NCI-H345 (cell line): ENCODE measurements around the gene SLC25A36.
A peak's percentile ranks its signal among the peaks of the same experiment; 100 is the strongest.
"Not testable (repeated sequence)": the region's sequence is repeated elsewhere in the genome, so short reads cannot be mapped to it uniquely, and the experiment has no call there.

Experiments
- DNase-seq: peaks from one replicate; lab custom pipeline; 2025; lab: John Stamatoyannopoulos, UW

SLC25A36 gene

DNA sequence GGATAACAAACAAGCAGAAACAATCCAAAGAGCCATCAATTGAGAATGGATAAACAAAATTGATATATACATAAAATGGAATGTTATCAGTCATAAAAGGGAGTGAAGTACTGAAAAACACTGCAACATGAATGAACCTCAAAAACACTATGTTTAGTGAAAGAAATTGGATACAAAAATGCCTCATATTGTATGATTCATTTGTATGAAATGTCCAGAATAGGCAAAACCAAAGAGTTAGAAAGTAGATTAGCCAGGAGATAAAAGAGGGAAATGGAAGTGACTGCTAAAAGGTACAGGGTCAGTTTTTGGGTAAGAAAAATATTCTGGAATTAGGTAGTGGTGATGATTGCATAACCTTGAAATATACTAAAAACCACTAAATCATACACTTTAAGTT is 9.8 kb upstream of the SLC25A36 start:
- DNase-seq: no peak

DNA sequence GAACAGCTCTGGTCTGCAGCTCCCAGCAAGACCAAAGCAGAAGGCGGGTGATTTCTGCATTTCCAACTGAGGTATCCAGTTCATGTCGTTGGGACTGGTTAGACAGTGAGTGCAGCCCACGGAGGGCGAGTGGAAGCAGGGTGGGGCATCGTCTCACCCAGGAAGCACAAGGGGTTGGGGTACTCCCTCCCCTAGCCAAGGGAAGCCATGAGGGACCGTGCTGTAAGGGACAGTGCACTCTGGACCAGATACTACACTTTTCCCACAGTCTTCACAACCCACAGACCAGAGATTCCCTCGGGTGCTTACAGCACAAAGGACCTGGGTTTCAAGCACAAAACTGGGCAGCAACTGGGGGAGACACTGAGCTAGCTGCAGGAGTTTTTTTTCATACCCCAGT is 8.5 kb upstream of the SLC25A36 start:
- no peak for DNase-seq

DNA sequence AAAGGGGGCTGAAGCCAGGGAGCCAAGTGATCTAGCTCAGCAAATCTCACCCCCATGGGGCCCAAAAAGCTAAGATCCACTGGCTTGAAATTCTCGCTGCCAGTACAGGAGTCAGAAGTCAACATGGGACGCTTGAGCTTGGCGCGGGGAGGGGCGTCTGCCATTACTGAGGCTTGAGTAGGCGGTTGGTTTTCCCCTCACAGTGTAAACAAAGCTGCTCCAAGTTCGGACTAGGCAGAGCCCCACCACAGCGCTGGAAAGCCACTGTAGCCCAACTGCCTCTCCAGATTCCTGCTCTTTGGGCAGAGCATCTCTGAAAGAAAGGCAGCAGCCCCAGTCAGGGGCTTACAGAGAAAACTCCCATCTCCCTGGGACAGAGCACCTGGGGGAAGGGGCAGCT is 8.1 kb upstream of the SLC25A36 start:
- no peak for DNase-seq

DNA sequence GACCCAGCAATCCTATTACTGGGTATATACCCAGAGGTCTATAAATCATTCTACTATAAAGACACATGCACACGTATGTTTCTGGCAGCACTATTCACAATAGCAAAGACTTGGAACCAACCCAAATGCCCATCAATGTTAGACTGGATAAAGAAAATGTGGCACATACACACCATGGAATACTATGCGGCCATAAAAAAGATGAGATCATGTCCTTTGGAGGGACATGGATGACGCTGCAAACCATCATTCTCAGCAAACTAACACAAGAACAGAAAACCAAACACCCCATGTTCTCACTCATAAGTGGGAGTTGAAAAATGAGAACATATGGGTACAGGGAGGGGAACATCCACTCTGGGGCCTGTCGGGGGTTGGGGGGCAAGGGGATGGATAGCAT is 2.3 kb upstream of the SLC25A36 start:
- not testable (repeated sequence) for DNase-seq

DNA sequence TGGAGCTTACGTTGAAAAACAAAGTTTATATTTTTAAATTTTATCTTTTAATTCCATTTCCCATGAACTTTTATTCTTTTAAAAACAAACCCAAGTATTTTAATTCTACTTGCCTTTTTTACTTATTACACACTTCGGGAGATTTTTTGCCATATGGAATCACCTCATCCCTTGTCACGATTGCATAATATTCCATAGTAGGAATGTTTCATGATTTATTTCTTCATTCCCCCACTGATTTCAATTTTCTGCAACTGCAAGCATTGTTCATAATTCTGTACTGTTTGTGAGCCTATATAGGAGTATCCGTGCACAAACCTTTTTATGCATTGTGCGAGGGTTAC is 574 bp upstream of the SLC25A36 start:
- no peak for DNase-seq

DNA sequence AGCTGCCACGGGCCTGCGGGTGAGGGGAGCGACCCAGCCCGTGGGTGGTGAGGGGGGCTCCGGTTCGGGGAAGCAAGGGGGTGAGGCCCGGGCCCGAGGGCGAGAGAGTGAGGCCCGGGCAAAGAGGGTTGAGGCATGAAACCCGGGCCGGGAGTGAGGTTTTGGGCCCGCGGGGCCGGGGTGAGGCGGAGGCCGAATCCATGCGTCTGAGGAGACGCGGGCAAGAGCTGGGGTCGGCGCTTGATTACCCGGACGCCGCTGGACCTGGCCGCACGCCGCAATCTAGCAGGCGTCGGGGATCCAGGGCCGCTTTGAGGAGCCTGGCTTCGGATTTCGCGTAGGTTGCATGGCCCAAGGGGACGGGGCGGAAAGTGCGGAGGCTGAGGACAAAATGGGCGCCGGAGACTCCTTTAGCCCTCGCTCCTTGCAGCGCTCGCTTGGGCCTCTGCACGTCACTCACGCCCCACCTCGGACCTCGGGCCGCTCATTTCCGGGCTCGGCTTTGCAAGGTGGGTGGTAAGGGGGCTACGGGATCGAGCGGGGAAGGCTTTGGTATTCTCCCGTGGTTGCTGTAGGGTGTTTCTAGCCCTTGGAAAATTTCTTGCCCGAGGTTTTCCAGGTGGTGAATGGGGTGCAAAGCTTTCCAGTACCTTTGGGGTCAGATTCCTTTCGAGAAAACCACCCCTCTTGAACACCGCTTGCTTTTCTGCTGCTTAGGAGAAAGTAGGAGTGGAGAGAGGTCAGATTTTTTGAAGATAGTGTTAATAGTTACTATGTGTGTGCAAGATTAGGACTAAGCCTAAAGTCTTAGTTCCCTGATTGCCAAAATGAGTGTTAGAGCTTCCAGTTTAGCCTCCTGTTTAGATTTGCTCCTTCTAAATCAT is 827 bp downstream of the SLC25A36 start:
- peak; percentile 10 for DNase-seq

DNA sequence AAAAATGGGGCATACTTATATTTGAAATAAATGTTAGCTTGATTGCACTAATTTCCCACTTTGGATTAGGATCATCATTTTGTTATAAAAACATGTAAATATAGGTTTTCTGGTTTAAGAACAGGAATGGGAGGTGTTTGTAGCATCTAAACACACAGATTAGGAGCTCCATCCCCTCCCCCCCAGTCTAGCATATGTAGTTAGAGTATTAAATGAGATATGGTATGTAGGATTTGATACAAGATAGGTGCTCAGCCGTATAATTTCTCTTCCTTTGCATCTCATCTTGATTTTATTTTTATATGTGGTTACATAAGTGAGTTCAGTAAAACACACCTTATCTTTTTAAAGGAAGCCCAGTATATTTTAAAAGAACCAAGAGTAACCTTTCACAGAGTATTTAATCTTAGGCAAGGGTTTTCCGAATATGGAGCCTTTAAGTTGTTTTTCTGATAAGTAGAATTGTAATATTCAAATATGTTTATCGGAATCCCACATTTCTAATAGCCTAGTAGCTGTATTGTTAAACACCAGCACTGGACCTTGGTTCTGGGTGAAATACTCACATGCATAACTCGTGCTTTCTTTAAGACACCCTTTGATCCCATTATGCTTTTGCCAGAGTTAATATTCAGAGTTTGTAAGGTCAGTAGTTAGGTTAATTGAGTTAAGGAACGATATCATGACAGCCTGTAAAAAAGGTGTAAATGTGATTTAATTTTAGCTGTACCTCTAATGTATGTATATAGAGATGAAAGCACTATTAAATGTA is 2.3 kb downstream of the SLC25A36 start:
- no peak for DNase-seq

DNA sequence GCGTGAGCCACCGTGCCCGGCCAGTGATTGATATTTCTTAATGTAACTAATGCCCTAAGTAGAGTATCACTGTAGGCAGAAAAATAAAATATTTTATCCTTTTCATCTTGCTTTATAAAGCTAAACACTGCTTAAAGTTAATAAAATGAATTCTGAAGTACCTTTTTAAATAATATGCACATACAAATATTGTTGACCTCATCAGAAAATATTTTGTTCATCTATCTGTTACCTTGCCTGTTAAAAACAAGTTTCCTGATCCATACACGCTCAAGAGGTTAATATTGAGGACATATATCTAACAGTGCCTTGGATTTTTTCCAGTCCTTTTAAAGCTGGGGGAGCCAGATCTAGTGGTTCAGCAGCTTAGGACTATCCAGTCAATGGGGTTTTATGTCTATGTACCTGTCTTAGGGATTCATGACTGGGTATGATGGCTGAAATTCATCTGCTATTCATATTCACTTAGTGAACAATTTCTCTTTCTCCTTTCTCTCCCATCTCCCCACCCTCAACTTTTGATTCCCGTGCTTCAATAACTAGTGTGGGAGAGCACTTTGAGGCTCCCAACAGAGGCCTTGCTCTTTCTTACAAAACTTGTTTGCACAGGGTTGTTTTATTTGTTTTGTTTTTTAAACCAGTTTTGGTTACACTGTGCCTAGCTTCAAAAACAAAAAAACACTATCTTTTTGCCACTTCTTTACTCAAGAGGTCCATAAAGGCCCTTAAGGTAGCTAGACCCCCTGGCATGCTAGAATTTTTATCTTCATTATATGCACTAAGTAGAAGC is 7.0 kb downstream of the SLC25A36 start:
- DNase-seq: no peak

DNA sequence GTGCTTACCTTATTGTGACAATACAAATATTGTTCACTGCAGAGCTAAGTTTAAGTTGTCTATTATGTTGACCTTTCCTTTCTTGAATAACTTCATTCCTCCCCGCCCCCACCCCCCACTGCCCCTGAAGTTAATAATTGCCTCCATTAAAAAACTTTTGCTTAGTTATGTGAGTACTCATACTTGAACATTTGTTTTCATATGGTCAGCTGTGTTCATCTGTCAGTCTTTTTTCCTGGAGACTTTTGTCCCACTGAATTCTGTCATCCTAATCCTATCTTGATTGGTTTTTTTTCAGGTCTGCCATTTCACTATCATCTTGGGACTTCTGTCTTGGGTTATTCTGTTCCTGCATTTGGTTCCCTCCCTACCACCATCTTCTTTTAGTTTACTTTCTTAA is 8.5 kb downstream of the SLC25A36 start:
- DNase-seq: no peak

DNA sequence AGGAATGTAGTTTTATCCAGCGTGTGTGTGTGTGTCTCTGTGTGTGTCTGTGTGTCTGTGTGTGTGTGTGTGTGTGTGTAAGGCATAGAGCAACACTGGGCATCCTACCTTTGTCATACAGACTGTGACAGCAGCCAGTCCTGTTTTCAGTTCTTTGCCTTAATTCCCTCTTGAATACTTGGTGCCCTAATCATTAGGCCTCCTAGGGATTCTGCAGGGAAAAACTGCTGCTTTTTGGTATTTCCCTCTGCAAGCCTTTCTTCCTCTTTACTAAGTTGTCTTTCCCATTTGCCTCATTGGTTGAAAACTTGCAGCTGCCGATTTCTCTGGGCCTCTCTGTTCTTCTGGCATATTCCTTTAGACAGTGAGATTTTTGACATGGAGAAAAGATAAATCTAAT is 9.2 kb downstream of the SLC25A36 start:
- DNase-seq: no peak

DNA sequence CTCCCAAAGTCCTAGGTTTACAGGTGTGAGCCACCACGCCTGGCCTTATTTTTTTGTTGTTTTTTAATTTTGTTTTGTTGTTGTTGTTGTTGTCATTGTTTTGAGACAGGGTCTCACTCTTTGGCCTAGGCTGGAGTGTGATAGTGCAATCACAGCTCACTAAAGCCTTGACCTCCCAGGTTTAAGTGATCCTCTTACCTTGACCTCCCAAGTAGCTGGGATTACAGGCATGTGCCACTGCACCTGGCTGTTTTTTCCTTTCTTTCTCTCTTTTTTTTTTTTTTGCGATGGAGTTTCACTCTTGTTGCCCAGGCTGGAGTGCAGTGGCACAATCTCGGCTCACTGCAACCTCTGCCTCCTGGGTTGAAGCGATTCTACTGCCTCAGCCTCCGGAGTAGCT is 10.1 kb downstream of the SLC25A36 start:
- not testable (repeated sequence) for DNase-seq

DNA sequence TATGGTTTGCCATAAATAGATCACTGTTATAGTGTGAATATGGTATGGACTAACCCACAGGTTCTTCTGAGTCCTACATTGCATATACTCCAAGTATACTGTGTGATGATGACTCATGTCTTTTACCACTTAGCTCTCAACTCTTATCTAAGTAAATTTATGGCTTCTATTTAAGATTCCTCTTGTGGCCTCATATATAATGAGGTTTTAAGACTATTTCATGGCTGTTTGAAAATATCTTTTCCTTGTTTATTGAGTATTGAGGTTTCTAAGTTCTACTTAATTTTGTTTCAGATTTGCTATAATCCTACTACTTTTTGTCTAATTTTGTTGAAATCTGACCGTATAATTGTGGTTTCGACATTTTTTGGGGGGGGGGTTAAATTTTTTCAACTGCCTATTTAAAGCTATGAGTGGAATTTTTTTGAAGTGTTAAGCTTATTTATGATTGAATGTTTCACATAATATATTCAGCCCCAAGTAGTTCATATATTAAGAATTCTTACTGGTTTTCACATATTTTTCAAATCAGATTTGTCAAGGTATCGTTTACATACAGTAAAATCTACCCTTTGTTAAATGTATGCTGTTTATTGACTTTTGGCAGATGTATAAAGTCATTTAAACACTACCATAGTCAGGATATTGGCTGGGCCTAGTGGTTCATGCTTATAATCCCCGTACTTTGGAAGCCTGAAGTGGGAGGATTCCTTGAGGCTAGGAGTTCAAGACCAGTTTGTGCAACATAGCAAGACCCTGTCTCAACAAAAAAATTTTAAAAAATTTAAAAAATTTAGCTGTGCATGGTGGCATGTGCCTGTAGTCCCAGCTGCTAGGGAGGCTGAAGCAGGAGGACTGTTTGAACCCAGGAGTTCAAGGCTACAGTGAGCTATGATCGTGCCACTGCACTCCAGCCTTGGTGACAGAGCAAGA is 11.7 kb downstream of the SLC25A36 start:
- no peak for DNase-seq

DNA sequence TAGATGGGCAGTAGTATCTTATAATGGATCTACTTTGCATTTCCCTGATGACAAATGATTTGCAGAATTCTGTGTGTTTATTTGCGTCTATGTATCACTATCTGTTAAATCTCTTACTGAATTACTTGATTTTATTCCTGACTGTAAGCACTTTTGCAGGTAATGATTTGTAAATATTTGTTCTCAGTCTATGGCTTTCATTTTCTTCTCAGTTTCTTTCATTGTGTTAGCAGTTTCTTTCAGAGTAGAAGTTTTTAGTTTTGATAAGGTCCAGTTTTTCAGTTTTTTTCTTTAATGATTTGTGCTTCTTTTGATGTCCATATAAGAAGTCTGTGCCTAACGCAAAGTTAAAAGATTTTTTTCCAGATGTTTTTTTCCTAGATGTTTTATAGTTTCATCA is 12.9 kb downstream of the SLC25A36 start:
- no peak for DNase-seq

DNA sequence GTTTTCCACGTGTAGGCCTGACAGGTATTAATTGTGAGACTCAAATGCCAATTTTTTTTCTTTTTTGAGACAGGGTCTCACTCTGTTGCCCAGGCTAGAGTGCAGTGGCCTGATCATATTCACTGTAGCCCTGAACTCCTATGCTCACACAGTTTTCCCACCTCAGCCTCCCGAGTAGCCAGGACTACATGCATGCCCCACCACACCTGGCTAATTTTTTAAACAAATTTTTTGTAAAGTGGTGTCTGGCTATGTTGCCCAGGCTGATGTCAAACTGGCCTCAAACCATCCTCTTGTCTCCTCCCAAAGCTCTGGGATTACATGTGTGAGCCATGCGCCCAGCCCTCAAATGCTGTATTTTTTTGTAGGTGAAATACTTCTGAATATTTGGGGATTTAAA is 14.0 kb downstream of the SLC25A36 start:
- no peak for DNase-seq

DNA sequence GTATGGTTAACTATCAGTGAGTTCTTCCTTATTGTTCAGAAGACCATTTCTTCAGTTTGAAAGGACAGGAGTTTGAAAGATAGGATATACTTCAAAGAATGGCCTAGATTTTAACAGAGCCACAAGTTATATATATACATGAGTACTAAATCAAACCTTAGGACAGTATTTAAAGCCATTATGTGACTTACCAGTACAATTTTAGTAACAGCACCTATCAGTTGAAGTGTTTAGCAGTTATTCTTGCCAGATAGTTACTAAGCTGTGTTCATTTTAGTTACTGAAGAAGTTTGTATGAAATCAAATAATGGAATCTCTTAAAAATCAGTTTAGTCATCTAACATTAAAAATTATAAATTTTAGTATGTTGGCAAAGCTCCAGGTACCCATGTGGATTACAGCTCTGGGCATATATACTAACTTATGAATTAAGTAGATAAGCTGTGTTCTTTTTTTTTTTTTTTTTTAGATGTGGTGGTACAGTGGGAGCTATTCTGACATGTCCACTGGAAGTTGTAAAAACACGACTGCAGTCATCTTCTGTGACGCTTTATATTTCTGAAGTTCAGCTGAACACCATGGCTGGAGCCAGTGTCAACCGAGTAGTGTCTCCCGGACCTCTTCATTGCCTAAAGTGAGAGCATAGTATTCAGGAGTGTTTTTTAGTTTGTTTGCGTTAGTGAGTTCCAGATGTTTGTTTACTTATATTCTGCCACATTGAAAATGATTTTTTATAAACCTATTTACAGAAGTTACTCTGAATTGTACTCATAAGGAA is 14.6 kb downstream of the SLC25A36 start:
- no peak for DNase-seq

DNA sequence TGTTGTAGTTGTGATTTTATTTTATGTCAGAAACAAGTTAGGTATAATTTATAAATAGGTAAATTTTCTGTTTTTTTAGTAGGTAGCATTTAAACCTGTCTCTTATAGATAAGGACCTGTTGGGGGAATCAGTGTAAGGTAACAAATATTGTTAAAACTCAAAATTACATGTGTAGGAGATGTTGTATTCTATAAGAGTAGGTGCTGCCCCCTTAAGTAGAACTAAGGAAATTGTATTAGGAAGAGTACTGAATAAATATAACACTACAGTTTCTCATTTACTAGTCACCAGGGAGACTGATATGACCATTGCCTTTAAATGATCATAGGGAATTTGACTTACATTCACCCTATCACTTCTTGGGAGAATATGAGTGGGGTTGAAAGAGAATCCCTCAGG is 31.2 kb downstream of the SLC25A36 start:
- DNase-seq: no peak

DNA sequence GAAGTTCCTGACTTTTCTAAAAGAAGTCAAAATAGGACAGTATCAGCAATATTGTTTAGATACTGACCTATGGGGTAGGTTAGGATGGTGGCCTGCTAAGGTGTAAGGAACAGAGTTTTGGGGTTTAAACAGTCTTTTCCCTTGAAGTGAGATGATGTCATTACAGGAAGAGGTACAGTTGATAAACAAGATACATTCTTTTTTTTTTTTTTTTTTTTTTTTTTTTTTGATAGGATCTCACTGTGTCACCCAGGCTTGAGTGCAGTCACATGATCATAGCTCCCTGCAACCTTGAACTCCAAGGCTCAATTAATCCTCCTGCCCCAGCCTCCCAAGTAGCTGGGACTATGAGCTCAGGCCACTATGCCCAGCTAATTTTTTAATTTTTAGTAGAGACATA is 33.3 kb downstream of the SLC25A36 start:
- no peak for DNase-seq

DNA sequence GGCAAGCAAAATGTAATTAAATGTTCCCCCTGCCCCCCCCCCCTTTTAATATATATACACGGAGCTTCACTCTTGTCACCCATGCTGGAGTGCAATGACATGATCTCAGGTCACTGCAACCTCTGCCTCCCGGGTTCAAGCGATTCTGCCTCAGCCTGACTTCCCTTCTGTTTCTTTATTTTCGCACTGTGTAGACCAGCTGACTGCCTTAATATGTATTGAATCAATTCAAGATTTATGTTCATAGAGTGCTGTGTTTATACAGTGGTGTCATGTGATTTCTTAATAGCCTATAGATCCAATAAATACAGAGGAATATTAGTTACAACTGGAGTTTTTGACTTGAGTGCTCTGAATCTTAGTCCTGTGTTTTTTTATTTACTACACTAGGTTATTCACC is 39.0 kb downstream of the SLC25A36 start:
- DNase-seq: no peak

DNA sequence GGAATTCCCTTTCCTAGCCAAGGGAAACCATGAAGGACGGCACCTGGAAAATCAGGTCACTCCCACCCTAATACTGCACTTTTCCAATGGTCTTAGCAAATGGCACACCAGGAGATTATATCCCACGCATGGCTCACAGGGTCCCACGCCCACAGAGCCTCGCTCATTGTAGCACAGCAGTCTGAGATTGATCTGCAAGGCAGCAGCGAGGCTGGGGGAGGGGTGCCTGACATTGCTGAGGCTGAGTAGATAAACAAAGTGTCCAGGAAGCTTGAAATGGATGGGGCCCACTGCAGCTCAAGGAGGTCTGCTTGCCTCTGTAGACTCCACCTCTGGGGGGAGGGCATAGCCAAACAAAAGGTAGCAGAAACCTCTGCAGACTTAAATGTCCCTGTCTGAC is 46.2 kb downstream of the SLC25A36 start:
- DNase-seq: not testable (repeated sequence)

DNA sequence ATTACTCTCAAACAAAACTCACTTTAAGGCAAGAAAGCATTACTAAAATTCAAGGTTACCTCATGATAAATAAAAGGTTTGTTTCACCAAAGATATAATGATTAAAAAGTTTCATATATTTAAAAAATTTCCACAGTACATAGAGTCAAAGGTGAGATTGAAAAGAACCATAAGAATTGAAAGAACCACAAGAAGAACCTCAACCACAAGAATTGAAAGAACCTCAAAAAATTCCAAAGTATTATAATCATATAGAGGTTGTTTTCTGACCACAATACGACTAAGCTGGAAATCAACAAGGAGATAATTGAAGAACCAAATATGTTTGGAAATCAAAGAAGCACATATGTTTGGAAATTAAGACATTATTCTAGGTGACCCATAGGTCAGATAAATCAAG is 52.7 kb downstream of the SLC25A36 start:
- no peak for DNase-seq

DNA sequence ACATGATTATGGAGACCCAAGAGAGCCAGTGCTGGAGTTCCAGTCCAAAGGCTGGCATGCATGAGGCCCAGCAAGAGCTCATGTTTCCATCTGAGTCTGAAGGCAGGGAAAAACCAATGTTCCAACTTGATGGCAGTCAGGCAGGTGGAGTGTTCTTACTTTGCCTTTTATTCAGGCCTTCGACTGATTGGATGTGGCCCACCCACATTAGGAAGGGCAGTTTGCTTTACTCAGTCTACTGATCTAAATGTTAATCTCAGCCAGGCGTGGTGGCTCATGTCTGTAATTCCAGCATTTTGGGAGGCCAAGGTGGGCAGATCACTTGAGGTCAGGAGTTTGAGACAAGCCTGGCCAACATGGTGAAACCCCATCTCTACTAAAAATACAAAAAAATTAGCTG is 53.2 kb downstream of the SLC25A36 start:
- DNase-seq: not testable (repeated sequence)
